GM12865 (cell line): Measurements from ENCODE around the gene SPPL3.

ENCODE experiments used
- DNase-seq: peaks from one replicate; pipeline ENCODE4 v3.0.0; 2010; ENCODE audit warnings: low read depth
- H3K4me3 ChIP-seq: 2 replicates; pipeline ENCODE4 v1.5.1; 2011; ENCODE audit warnings: mild to moderate bottlenecking, low read depth, low read length, control low read depth
- CTCF ChIP-seq: IDR thresholded peaks from 2 replicates; pipeline ENCODE4 v1.5.1; 2011; ENCODE audit warnings: low read length, control low read depth, low read depth, inconsistent platforms; ENCODE audit not compliant: insufficient read depth; ENCODE audit errors: missing control alignments

The SPPL3 gene

GRCh38 chr12:120920178-120920577 is 16.0 kb upstream of the SPPL3 start:
- no peak for TF ChIP-seq CTCF
- no peak overlapping the region for H3K4me3 ChIP-seq
- DNase-seq: no peak

- no peak overlapping the region for H3K4me3 ChIP-seq
- DNase-seq: no peak
- no peak for TF ChIP-seq CTCF
Observed at GRCh38 chr12:120917748-120918147, 13.6 kb upstream of the SPPL3 start.

- TF ChIP-seq CTCF: no peak
- no peak overlapping the region for H3K4me3 ChIP-seq
- DNase-seq: no peak
Observed at GRCh38 chr12:120916561-120916960, 12.4 kb upstream of the SPPL3 start.

GRCh38 chr12:120914794-120915193 is 10.6 kb upstream of the SPPL3 start:
- H3K4me3 ChIP-seq: no peak overlapping the region
- DNase-seq: no peak
- TF ChIP-seq CTCF: no peak

- TF ChIP-seq CTCF: no peak
- H3K4me3 ChIP-seq: no peak overlapping the region
- peak; percentile 45 for DNase-seq
Observed at GRCh38 chr12:120909633-120910298, 5.6 kb upstream of the SPPL3 start.

- TF ChIP-seq CTCF: no peak
- no peak overlapping the region for H3K4me3 ChIP-seq
- no peak for DNase-seq
Observed at GRCh38 chr12:120905856-120906384, 1.8 kb upstream of the SPPL3 start.
